ENCODE data around the gene EPB41L3.

- TF ChIP-seq, protein P1, sequence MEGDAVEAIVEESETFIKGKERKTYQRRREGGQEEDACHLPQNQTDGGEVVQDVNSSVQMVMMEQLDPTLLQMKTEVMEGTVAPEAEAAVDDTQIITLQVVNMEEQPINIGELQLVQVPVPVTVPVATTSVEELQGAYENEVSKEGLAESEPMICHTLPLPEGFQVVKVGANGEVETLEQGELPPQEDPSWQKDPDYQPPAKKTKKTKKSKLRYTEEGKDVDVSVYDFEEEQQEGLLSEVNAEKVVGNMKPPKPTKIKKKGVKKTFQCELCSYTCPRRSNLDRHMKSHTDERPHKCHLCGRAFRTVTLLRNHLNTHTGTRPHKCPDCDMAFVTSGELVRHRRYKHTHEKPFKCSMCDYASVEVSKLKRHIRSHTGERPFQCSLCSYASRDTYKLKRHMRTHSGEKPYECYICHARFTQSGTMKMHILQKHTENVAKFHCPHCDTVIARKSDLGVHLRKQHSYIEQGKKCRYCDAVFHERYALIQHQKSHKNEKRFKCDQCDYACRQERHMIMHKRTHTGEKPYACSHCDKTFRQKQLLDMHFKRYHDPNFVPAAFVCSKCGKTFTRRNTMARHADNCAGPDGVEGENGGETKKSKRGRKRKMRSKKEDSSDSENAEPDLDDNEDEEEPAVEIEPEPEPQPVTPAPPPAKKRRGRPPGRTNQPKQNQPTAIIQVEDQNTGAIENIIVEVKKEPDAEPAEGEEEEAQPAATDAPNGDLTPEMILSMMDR (IDR thresholded peaks at IDR 0.05): no peak
- TF ChIP-seq POLR2A (IDR thresholded peaks at IDR 0.05): no peak
Observed at GRCh38 chr18:5419030-5419429, 124.8 kb downstream of the EPB41L3 start.
